RWPE2 (cell line): ENCODE measurements around the gene CPSF2.
"Not testable (repeated sequence)": the region's sequence is repeated elsewhere in the genome, so short reads cannot be mapped to it uniquely, and the experiment has no call there.

Experiments used
- ATAC-seq: fragments of 200-7000 bp; cut with Tn5 transposase; 3 replicates; pipeline ENCODE4 v1.9.1; 2021; ENCODE audit warnings: low read depth
- DNase-seq: peaks from one replicate; pipeline ENCODE4 v3.0.0-alpha.2; 2020; ENCODE audit warnings: low spot score
- H3K27ac ChIP-seq: fragments of 450-650 bp; 2 replicates; pipeline ENCODE4 v1.5.1; 2017; ENCODE audit warnings: mild to moderate bottlenecking; ENCODE audit not compliant: poor library complexity, severe bottlenecking
- H3K27me3 ChIP-seq: fragments of 250-450 bp; sonication (Bioruptor Pico); 2 replicates; pipeline ENCODE4 v1.5.1; 2021; ENCODE audit warnings: mild to moderate bottlenecking, moderate library complexity; ENCODE audit not compliant: insufficient read depth, poor library complexity, severe bottlenecking
- H3K36me3 ChIP-seq: fragments of 250-450 bp; sonication (Bioruptor Pico); 2 replicates; pipeline ENCODE4 v1.5.1; 2020; ENCODE audit warnings: low read depth, mild to moderate bottlenecking, moderate library complexity
- H3K4me1 ChIP-seq: fragments of 250-450 bp; sonication (Bioruptor Pico); 2 replicates; pipeline ENCODE4 v1.5.1; 2021; ENCODE audit warnings: mild to moderate bottlenecking, moderate library complexity; ENCODE audit not compliant: insufficient read depth, poor library complexity, severe bottlenecking
- H3K4me3 ChIP-seq: fragments of 250-450 bp; sonication (Bioruptor Pico); 2 replicates; pipeline ENCODE4 v1.5.1; 2021; ENCODE audit warnings: mild to moderate bottlenecking, moderate library complexity; ENCODE audit not compliant: severe bottlenecking
- H3K9me3 ChIP-seq: fragments of 250-450 bp; sonication (Bioruptor Pico); 2 replicates; pipeline ENCODE4 v1.5.1; 2021; ENCODE audit warnings: mild to moderate bottlenecking, moderate library complexity; ENCODE audit not compliant: severe bottlenecking
- TF ChIP-seq, protein P1 (sequence below): fragments of 450-650 bp; IDR thresholded peaks from one replicate; pipeline ENCODE4 v1.5.1; 2017; ENCODE audit warnings: mild to moderate bottlenecking, moderate library complexity; ENCODE audit not compliant: poor library complexity, severe bottlenecking

CPSF2 gene

DNA sequence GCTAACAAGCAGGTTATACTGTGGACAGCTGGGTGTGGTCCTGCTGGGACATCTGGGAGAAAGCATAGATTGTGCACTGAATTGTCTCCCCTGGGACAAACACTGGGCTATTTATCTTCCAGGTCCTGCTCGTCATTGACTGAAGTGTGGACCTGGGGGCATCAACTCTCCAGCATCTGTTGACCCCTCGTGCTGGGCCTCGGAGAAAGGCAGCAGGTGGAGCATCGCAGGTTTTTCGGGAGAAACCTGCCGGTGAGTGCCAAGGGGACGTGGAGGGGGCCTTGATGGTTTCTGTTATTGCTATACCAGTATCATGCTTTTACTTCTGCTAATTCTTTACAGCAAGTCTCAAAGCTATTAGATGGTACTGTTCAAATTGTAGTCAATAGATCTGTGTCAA lies 81.3 kb downstream of the CPSF2 start:
- no peaks in the 10 kb centered on the region for H3K9me3 ChIP-seq
- TF ChIP-seq, protein P1, sequence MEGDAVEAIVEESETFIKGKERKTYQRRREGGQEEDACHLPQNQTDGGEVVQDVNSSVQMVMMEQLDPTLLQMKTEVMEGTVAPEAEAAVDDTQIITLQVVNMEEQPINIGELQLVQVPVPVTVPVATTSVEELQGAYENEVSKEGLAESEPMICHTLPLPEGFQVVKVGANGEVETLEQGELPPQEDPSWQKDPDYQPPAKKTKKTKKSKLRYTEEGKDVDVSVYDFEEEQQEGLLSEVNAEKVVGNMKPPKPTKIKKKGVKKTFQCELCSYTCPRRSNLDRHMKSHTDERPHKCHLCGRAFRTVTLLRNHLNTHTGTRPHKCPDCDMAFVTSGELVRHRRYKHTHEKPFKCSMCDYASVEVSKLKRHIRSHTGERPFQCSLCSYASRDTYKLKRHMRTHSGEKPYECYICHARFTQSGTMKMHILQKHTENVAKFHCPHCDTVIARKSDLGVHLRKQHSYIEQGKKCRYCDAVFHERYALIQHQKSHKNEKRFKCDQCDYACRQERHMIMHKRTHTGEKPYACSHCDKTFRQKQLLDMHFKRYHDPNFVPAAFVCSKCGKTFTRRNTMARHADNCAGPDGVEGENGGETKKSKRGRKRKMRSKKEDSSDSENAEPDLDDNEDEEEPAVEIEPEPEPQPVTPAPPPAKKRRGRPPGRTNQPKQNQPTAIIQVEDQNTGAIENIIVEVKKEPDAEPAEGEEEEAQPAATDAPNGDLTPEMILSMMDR: no peak
- no peak for ATAC-seq
- H3K27ac ChIP-seq: no peak overlapping the region
- DNase-seq: no peak
- H3K4me3 ChIP-seq: no peak overlapping the region
- peaks cover 4% of the 10 kb centered on the region for H3K27me3 ChIP-seq
- no peaks in the 10 kb centered on the region for H3K36me3 ChIP-seq
- H3K4me1 ChIP-seq: no peaks in the 10 kb centered on the region

DNA sequence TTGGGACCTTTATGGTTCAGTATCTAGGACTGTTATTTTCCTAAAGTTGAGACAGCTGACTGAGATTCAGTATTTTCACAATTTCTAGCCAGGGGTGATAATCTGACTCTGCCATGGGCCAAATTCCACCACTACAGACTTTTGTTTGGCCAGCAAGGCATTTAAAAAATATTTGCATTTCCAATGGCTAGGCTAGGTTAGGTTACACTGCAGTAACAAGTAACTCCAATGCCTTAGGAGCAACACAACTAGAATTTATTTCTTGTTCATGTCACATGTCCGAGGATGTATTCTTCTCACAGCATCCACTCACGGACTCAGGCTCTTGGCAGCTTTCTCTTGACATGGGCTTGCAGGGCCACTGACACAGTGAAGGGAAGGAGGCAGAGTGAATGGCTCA lies 83.0 kb downstream of the CPSF2 start:
- Histone ChIP-seq H3K27me3 (peaks cover 4% of the 10 kb centered on the region), H3K4me1 (no peaks in the 10 kb centered on the region), H3K9me3 (no peaks in the 10 kb centered on the region), H3K4me3 (no peak overlapping the region), H3K27ac (no peak overlapping the region), H3K36me3 (no peaks in the 10 kb centered on the region)
- DNase-seq: no peak
- TF ChIP-seq, protein P1: no peak
- ATAC-seq: no peak

DNA sequence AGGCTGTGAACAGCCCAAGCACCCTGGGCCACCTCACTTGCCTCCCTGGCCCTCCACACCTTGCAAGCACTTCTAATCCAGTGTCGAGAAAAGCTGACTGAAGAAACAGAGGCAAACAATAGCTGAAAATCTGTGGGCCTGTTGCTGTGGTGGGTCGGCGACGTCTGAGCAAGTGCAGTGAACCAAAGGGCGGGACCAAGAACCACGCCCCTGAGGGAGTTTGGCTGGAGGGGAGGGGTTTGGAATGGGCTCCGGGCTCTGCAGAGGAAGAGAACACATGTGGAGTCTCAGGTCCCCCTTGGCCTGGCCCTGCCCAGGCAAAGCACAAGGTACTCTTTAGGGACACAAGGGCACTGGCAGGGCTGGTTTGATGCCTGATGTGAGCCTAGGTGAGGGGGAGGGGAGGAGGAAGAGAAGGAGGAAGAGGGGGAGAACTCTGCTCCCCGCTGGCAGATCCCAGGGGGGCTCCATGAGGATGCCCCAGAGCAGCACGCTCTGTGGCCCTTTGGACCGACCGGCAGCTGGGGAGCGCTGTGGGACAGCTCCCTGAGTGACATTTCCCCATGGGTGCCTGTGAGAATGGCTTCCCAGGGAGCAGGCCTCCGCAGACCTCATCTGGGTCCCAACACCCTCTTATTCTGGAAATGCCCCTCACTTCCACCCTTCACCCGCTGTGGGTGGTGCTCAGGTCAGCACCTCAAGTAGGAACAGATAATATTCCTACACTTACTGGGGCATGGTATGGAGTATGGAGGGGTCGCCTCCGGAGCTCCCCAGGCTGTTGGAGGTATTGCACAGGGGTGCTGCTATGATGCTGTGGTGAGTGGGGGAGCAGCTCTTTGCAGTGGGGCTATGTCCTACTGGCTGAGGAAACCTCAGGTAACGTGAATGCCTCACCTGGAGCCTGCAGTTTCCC lies 85.5 kb downstream of the CPSF2 start:
- ATAC-seq: peak; percentile 35; the same call in 1 of the 3 replicates

DNA sequence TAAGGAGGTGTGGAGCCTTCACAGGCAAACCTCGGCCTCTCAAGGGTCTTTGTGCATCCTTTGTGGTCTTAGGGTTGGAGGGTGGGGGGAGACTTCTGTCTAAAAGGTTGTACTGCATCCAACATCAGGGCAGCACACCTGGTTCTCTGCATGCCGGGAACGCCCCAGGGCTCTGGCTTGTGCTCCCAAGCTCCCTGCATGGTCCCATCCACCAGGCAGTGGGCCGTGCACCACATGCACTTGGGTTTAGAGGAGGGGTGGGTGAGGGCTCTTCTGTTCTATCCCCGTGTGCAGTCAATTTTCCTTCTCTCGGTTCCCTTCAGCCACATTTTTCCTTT lies 86.1 kb downstream of the CPSF2 start:
- H3K36me3 ChIP-seq: no peaks in the 10 kb centered on the region
- TF ChIP-seq, protein P1: no peak
- H3K27me3 ChIP-seq: peaks cover 4% of the 10 kb centered on the region
- no peak overlapping the region for H3K4me3 ChIP-seq
- H3K27ac ChIP-seq: no peak overlapping the region
- H3K9me3 ChIP-seq: no peaks in the 10 kb centered on the region
- ATAC-seq: no peak
- no peaks in the 10 kb centered on the region for H3K4me1 ChIP-seq
- DNase-seq: no peak

More for the DNA sequence above, 85.5 kb downstream of the CPSF2 start:
- no peak overlapping the region for H3K27ac ChIP-seq
- peaks cover 4% of the 10 kb centered on the region for H3K27me3 ChIP-seq
- H3K4me1 ChIP-seq: no peaks in the 10 kb centered on the region
- TF ChIP-seq, protein P1: no peak
- H3K36me3 ChIP-seq: no peaks in the 10 kb centered on the region
- no peak overlapping the region for H3K4me3 ChIP-seq
- no peak for DNase-seq
- H3K9me3 ChIP-seq: no peaks in the 10 kb centered on the region

DNA sequence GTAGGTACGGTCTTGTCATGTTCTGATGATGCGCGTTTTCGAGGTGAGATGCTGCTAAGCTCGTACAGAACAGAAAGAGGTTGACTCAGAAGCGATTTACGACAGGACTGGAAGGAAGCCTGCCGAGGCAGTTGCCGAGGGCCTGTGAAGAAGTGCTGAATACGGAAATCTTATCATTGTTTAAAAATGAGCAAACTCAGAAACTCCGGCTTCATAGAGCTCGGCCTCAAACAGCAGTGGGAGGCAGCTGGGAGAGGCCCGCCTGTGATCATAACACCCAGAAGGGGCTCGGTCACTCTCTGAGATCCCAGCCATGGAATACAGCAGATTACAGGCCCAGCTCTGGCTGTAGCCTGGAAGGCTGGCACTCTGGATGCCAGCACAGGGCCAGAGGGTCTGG lies 87.4 kb downstream of the CPSF2 start:
- H3K9me3 ChIP-seq: no peaks in the 10 kb centered on the region
- no peaks in the 10 kb centered on the region for H3K4me1 ChIP-seq
- no peak overlapping the region for H3K27ac ChIP-seq
- no peak overlapping the region for H3K4me3 ChIP-seq
- H3K36me3 ChIP-seq: no peaks in the 10 kb centered on the region
- ATAC-seq: no peak; the same call in 2 of the 3 replicates
- TF ChIP-seq, protein P1: no peak
- DNase-seq: no peak
- H3K27me3 ChIP-seq: peaks cover 4% of the 10 kb centered on the region

DNA sequence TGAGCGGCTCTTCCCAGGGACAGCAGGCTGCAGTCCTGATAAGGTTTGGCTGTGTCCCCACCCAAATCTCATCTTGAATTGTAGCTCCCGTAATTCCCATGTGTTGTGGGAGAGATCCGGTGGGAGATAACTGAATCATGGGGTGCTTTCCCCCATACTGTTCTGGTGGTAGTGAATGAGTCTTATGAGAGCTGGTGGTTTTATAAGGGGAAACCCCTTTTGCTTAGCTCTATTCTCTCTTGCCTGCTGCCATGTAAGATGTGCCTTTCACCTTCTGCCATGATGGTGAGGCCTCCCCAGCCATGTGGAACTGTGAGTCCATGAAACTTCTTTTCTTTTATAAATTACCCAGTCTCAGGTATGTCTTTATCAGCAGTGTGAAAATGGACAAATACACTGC lies 91.4 kb downstream of the CPSF2 start:
- not testable (repeated sequence) for H3K36me3 ChIP-seq, H3K4me1 ChIP-seq, H3K4me3 ChIP-seq, DNase-seq, H3K9me3 ChIP-seq, ATAC-seq, H3K27me3 ChIP-seq, H3K27ac ChIP-seq
